ENCODE measurements around the gene TM9SF1.
A peak's percentile ranks its signal among the peaks of the same experiment; 100 is the strongest.
"Not testable (repeated sequence)": the region's sequence is repeated elsewhere in the genome, so short reads cannot be mapped to it uniquely, and the experiment has no call there.

Gene TM9SF1

DNA sequence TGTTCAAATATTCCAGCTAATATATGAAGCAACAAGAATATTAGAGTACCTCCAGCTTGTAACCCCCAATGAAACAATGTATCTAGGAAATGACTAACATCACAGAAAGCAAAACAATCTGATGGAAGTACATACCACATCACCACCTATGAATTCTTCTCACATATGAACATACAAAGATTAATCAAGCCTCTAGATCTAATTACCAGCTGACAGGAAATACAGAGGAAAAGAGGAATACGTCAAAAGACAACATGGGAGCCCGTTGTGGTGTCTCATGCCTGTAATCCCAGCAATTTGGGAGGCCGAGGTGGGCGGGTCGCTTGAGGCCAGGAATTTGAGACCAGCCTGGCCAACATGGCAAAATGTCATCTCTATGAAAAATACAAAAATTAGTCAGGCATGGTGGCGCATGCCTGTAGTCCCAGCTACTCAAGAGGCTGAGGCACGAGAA lies 29.4 kb upstream of the TM9SF1 start:
- TF ChIP-seq CTCF (conservative IDR thresholded peaks at IDR 0.05; ENCODE audit: low read depth) = no peak
- ChIA-PET POLR2A (ENCODE audit: low non-redundant PET) (no interaction called here), CTCF (interaction anchor here (0.6 to 0.9 kb wide), 2 partner anchors 18 to 74 kb away, joined by 3 read pairs; no protein-coding TSS in a partner anchor)
- H3K27ac ChIP-seq = peak overlapping the region; percentile 85
- peak; percentile 78 for DNase-seq (ENCODE audit: low spot score)

DNA sequence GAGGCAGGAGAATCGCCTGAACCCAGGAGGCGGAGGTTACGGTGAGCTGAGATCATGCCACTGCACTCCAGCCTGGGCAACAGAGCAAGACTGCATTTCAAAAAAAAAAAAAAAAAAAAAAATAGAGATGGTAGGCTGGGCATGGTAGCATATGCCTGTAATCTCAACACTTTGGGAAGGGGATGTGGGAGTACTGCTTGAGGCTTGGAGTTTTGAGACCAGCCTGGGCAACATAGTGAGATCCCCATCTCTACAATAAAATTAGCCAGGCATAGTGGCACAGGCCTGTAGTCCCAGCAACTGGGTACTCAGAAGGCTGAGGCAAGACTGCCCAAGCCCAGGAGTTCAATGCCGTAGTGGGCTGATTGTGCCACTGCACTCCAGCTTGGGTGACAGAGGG lies 27.7 kb upstream of the TM9SF1 start:
- DNase-seq (ENCODE audit: low spot score); H3K27ac ChIP-seq; POLR2A ChIA-PET (ENCODE audit: low non-redundant PET); CTCF ChIA-PET: not testable (repeated sequence)

- H3K27ac ChIP-seq = no peak overlapping the region
- ChIA-PET POLR2A (ENCODE audit: low non-redundant PET) (interaction anchor here (0.6 kb wide), 1 partner anchor 9 kb away, joined by 3 read pairs; no protein-coding TSS in a partner anchor), CTCF (no interaction called here)
- no peak for TF ChIP-seq CTCF (conservative IDR thresholded peaks at IDR 0.05; ENCODE audit: low read depth)
- DNase-seq (ENCODE audit: low spot score) = no peak
These were observed 24.3 kb upstream of the TM9SF1 start for GRCh38 chr14:24219521-24219920.

DNA sequence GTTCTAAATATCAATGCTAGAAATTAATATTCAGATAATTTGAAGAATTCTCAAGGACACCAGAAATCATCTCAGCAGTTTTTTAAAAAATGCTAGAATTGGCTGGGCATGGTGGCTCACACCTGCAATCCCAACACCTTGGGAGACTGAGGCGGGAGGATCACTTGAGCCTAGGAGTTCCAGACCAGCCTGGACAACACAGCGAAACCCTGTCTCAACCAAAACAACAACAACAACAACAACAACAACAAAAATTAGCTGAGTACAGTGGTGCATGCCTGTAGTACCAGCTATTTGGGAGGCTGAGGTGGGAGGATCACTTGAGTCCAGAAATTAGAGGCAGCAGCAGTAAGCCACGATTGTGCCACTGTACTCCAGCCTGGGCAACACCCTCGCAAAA lies 23.8 kb upstream of the TM9SF1 start:
- TF ChIP-seq CTCF (conservative IDR thresholded peaks at IDR 0.05; ENCODE audit: low read depth) = no peak
- H3K27ac ChIP-seq = peak overlapping the region; percentile 32; the same call in 1 of the 2 replicates
- DNase-seq (ENCODE audit: low spot score) = no peak
- ChIA-PET POLR2A (ENCODE audit: low non-redundant PET) (no interaction called here), CTCF (no interaction called here)

DNA sequence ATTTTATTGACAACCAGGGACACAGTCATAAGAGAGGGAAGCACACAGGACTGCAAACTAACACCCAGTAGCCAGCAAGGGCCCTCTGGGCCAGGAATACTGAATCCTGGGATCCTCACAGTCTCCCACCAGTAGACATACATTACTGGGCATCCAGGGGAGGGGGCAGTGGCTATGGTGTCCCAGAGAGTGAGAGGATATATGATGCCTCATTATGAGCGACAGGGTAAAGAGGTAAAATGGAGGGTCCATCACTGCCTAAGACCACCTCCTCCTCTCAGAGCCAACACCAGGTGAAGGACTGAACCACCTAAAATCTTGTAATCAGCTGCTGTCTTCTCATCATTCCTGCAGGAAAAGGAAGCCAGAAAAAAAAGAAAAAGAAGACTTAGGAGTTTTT lies 21.6 kb upstream of the TM9SF1 start:
- DNase-seq (ENCODE audit: low spot score); POLR2A ChIA-PET (ENCODE audit: low non-redundant PET): not testable (repeated sequence)
- peak overlapping the region; percentile 45 for H3K27ac ChIP-seq
- CTCF ChIA-PET = interaction anchor here (0.6 to 1.2 kb wide), 3 partner anchors 9 to 47 kb away, joined by 3 to 4 read pairs (median 3); partner anchors contain the start of gene GMPR2

DNA sequence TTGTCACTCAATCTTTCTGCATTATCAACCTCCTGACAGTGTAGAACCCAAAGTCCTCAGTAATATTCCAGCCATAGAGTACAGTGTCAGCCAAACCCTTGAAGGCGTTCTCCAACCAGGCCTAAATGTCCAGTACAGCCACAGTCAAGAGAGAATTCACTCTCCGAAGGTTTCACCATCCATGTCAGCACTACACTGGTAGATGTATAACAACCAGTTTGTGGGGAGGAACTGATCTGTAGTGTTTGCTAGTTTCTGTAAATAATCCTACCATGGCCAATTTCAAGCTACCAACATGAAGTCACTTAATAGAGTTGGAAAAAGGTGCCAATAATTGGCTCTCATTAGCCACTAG lies 21.1 kb upstream of the TM9SF1 start:
- POLR2A ChIA-PET (ENCODE audit: low non-redundant PET) = no interaction called here
- CTCF ChIA-PET = interaction anchor here (0.6 to 1.2 kb wide), 3 partner anchors 9 to 28 kb away, joined by 3 to 4 read pairs (median 3); partner anchors contain the start of genes GMPR2 and IPO4
- DNase-seq (ENCODE audit: low spot score) = no peak
- H3K27ac ChIP-seq = peak overlapping the region; percentile 94
- no peak for TF ChIP-seq CTCF (conservative IDR thresholded peaks at IDR 0.05; ENCODE audit: low read depth)

DNA sequence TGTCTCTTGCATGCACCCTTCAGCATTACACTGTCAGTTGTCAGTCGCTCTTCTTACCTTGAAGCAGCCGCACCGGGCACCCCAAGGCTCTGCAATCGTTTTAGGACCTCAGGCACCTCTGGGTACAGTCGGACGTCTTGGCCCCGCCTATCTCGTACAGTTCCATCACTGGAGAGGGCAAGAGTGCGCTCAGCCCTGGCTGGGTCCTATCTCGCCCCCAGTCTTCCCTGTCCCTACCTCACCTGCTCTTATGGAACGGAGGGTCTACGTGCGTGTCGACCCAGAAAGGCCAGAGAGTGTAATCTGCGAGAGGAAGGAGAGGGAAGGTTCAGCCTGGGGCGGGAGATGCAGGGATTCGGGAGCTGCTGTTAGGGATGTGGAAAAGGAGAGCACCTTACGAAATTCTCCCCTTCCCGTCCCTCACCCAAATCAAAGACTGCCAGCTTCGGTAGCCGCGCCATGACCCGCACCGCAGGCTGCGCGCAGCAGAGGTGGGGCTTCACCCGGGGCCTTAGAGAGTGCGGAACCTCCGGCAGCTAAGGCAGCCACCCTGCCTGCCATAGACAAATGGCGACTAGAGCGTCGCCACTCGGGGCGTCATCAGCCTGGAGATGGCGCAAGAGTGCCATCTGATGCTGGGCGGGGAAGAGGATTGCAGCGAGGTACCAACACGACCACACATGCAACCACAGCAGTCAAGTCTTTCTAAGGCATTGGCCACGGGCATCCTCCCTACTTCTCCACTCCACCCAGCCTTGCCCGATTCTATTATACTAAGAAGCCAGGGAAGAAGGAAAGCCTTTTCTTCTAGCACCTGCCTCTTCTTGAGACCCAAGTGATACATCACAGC lies 20.5 kb upstream of the TM9SF1 start, which contains the start of gene MDP1:
TSS of gene MDP1 (minus strand) at position 572 of the 850 bp plus-strand sequence. CDS start at position 461, 111 bp downstream.
- ChIA-PET POLR2A (ENCODE audit: low non-redundant PET) (no interaction called here), CTCF (interaction anchor here (1.0 to 1.2 kb wide), 2 partner anchors 17 to 27 kb away, joined by 3 read pairs; partner anchors contain the start of genes GMPR2 and IPO4)
- peak within 1 kb of the TSS; percentile 94 for H3K27ac ChIP-seq
- TF ChIP-seq CTCF (conservative IDR thresholded peaks at IDR 0.05; ENCODE audit: low read depth) = peak; percentile 73
- DNase-seq (ENCODE audit: low spot score) = peak; percentile 85
